PC-9 (cell line): ENCODE measurements around the gene PTPN1. TPM values are rescaled to one million over a fixed set of nuclear protein-coding genes. Genes with fewer than 3 reads are reported as not detected.

ENCODE experiments used
- BruUV-seq: library from RNA; stranded (reverse); fragments of 400-500 nt; replicated peaks from 2 replicates; lab custom pipeline; 2021; lab: Mats Ljungman, UMichigan
- CTCF ChIA-PET: fragments of 300-600 bp; sonication (Branson Sonifier 250); formaldehyde crosslinking; loops from one replicate; lab custom pipeline; 2022; ENCODE audit warnings: antibody characterized with exemption; lab: Charles Lee
- POLR2A ChIA-PET: fragments of 300-600 bp; sonication (Branson Sonifier 250); formaldehyde crosslinking; loops from one replicate; lab custom pipeline; 2022; ENCODE audit warnings: antibody characterized with exemption; ENCODE audit not compliant: unreplicated experiment; lab: Charles Lee
- DNase-seq, 2 experiments: peaks; one replicate each; pipeline versions ENCODE4 v3.0.0 to v3.0.0-alpha.2; 2015 to 2022; ENCODE audit warnings: mixed read lengths in 1 of 2
- H2AFZ ChIP-seq: fragments of 200-600 bp; sonication (generic); 2 replicates; pipeline ENCODE4 v1.8.1; 2017; ENCODE audit warnings: antibody characterized with exemption
- H3F3A ChIP-seq: fragments of 200-600 bp; sonication (generic); 2 replicates; pipeline ENCODE4 v1.8.1; 2017; ENCODE audit warnings: antibody characterized with exemption, mild to moderate bottlenecking, low read depth; ENCODE audit not compliant: insufficient read depth
- H3K27ac ChIP-seq: fragments of 200-600 bp; sonication (generic); 2 replicates; pipeline ENCODE4 v1.6.1; 2016; ENCODE audit warnings: mixed run types
- H3K27me3 ChIP-seq: fragments of 200-600 bp; sonication (generic); 2 replicates; pipeline ENCODE4 v1.6.1; 2016; ENCODE audit warnings: low read depth, mixed run types; ENCODE audit not compliant: insufficient read depth
- H3K36me3 ChIP-seq: fragments of 200-600 bp; sonication (generic); 2 replicates; pipeline ENCODE4 v1.6.1; 2016; ENCODE audit warnings: low read depth, mixed run types
- H3K4me1 ChIP-seq: fragments of 200-600 bp; sonication (generic); replicated peaks from 2 replicates; pipeline ENCODE4 v1.6.1; 2016; ENCODE audit warnings: mixed run types; ENCODE audit not compliant: insufficient read depth
- H3K4me2 ChIP-seq: fragments of 200-600 bp; sonication (generic); 2 replicates; pipeline ENCODE4 v1.6.1; 2017; ENCODE audit warnings: mixed run types
- H3K4me3 ChIP-seq: fragments of 200-600 bp; sonication (generic); 2 replicates; pipeline ENCODE4 v1.6.1; 2016; ENCODE audit warnings: mixed run types
- H3K79me2 ChIP-seq: fragments of 200-600 bp; sonication (generic); 2 replicates; pipeline ENCODE4 v1.6.1; 2017; ENCODE audit warnings: low read depth, mixed run types
- H3K9me2 ChIP-seq: fragments of 200-600 bp; sonication (generic); 2 replicates; pipeline ENCODE4 v1.8.1; 2017; ENCODE audit warnings: mild to moderate bottlenecking; ENCODE audit not compliant: insufficient read depth
- H3K9me3 ChIP-seq: fragments of 200-600 bp; sonication (generic); 2 replicates; pipeline ENCODE4 v1.8.1; 2016; ENCODE audit warnings: low read depth; ENCODE audit not compliant: insufficient read depth
- H4K20me1 ChIP-seq: fragments of 200-600 bp; sonication (generic); 2 replicates; pipeline ENCODE4 v1.8.1; 2017; ENCODE audit not compliant: insufficient read depth
- EZH2 ChIP-seq: fragments of 200-600 bp; sonication (generic); IDR thresholded peaks from 2 replicates; pipeline ENCODE4 v1.8.0; 2017; ENCODE audit warnings: antibody characterized with exemption, low read depth
- intact Hi-C: fragments of 100-400 bp; cut with micrococcal nuclease; formaldehyde crosslinking; loops from one replicate; pipeline ENCODE4 v1.10.0; 2022; ENCODE audit not compliant: unreplicated experiment
- total RNA-seq: library from RNA; stranded (reverse); gene quantifications from 2 replicates; pipeline ENCODE4 v1.2.3, GENCODE V29; 2021
- TF ChIP-seq, protein P1 (sequence below): fragments of 200-600 bp; sonication (generic); conservative IDR thresholded peaks from 2 replicates; pipeline ENCODE4 v1.6.1; 2017; ENCODE audit warnings: mixed run types, antibody characterized with exemption, mild to moderate bottlenecking, moderate library complexity

The PTPN1 gene
- total RNA-seq, 1 experiment from 2014 or later: 59.8 TPM

DNA sequence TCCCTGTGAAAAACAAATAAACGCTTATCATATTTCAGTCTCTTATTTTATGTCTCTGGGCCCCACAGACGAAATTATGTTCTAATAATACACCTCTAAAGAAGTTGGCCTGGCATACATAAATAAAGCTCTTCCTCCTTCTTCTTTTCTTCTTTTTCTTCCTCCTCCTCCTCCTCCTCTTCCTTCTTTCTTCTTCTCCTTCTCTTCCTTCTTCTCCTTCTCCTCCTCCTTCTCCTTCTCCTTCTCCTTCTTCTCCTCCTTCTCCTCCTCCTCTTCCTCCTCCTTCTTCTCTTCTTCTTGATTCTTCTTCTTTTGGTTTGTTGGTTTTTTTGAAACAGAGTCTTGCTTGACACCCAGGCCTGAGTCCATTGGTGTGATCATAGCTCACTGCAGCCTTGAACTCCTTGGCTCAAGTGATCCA lies 41.8 kb upstream of the PTPN1 start:
- intact Hi-C loops: loop anchor here (10.0 kb wide), 1 partner anchor 394 kb away; no protein-coding TSS in a partner anchor
- no TSS peak for BruUV-seq
- Histone ChIP-seq H3F3A (peaks cover 26% of the 10 kb centered on the region), H3K9me3 (no peaks in the 10 kb centered on the region), H3K4me2 (no peak overlapping the region), H3K4me1 (peaks cover 32% of the 10 kb centered on the region), H3K79me2 (no peaks in the 10 kb centered on the region), H2AFZ (no peak overlapping the region), H3K27ac (no peak overlapping the region), H4K20me1 (no peaks in the 10 kb centered on the region), H3K36me3 (no peaks in the 10 kb centered on the region), H3K27me3 (no peaks in the 10 kb centered on the region), H3K4me3 (no peak overlapping the region), H3K9me2 (no peaks in the 10 kb centered on the region)
- CTCF ChIA-PET: interaction anchor here (0.7 kb wide), 1 partner anchor 287 kb away, joined by 7 read pairs; no protein-coding TSS in a partner anchor
- no peak for DNase-seq
- POLR2A ChIA-PET: no interaction called here
- TF ChIP-seq EZH2: no peak
- TF ChIP-seq, protein P1, sequence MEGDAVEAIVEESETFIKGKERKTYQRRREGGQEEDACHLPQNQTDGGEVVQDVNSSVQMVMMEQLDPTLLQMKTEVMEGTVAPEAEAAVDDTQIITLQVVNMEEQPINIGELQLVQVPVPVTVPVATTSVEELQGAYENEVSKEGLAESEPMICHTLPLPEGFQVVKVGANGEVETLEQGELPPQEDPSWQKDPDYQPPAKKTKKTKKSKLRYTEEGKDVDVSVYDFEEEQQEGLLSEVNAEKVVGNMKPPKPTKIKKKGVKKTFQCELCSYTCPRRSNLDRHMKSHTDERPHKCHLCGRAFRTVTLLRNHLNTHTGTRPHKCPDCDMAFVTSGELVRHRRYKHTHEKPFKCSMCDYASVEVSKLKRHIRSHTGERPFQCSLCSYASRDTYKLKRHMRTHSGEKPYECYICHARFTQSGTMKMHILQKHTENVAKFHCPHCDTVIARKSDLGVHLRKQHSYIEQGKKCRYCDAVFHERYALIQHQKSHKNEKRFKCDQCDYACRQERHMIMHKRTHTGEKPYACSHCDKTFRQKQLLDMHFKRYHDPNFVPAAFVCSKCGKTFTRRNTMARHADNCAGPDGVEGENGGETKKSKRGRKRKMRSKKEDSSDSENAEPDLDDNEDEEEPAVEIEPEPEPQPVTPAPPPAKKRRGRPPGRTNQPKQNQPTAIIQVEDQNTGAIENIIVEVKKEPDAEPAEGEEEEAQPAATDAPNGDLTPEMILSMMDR: no peak

DNA sequence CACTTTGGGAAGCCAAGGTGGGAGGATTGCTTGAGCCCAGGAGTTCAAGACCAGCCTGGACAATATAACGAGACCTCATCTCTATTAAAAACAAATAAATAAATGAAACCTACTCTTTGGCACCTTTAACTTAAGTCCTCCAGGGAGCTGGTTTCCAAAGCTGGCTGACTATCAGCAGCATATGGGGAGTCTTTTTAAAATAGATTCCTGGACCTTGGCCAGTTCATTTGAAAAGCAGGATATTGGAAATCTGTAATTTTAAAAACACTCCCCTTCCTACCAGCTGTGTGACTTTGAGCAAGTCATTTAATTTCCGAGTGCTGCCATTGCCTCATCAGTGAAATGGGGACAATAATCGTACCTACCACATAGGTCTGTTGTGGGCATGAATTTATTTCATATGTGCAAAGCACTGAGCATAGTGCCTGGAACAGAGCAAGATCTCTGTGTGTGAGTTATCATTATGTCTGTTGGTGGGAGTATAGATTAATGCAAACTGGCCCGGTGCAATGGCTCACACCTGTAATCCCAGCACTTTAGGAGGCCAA lies 40.9 kb upstream of the PTPN1 start:
- peaks cover 26% of the 10 kb centered on the region for H3K4me1 ChIP-seq
- no peaks in the 10 kb centered on the region for H3K79me2 ChIP-seq
- peaks cover 26% of the 10 kb centered on the region for H3F3A ChIP-seq
- no peak overlapping the region for H3K27ac ChIP-seq
- intact Hi-C loops: loop anchor here (10.0 kb wide), 1 partner anchor 394 kb away; no protein-coding TSS in a partner anchor
- H3K9me2 ChIP-seq: no peaks in the 10 kb centered on the region
- H3K27me3 ChIP-seq: no peaks in the 10 kb centered on the region
- ChIA-PET CTCF (interaction anchor here (0.7 kb wide), 1 partner anchor 286 kb away, joined by 7 read pairs; no protein-coding TSS in a partner anchor), POLR2A (interaction anchor here (0.7 kb wide), 1 partner anchor 38 kb away, joined by 23 read pairs; no protein-coding TSS in a partner anchor)
- H2AFZ ChIP-seq: no peak overlapping the region
- H3K9me3 ChIP-seq: no peaks in the 10 kb centered on the region
- H3K36me3 ChIP-seq: no peaks in the 10 kb centered on the region
- no TSS peak for BruUV-seq
- H3K4me3 ChIP-seq: no peak overlapping the region
- no peak for DNase-seq
- H3K4me2 ChIP-seq: no peak overlapping the region
- TF ChIP-seq EZH2: no peak
- TF ChIP-seq, protein P1: no peak
- no peaks in the 10 kb centered on the region for H4K20me1 ChIP-seq

DNA sequence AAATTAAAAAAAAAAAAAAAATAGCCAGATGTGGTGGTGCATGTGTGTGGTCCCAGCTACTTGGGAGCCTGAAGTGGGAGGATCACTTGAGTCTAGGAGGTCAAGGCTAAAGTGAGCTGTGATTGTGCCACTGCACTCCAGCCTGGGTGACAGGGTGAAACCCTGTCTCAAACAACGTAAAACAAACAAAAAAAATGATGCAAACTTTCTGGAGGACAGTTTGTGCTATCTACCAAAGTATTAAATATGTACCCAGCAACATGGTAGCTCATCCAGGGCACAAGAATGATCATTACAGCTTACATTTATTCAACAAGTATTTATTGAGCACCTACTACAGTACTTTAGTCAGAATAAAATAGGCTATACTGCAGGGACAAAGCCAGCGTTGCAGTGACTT lies 40.4 kb upstream of the PTPN1 start:
- no peak overlapping the region for H3K4me3 ChIP-seq
- ChIA-PET CTCF (no interaction called here), POLR2A (interaction anchor here (0.6 to 0.7 kb wide), 2 partner anchors 38 to 155 kb away, joined by 8 to 23 read pairs; no protein-coding TSS in a partner anchor)
- no peaks in the 10 kb centered on the region for H3K27me3 ChIP-seq
- peaks cover 21% of the 10 kb centered on the region for H3K4me1 ChIP-seq
- intact Hi-C loops: loop anchor here (10.0 kb wide), 1 partner anchor 395 kb away; no protein-coding TSS in a partner anchor
- TF ChIP-seq EZH2: no peak
- TF ChIP-seq, protein P1: no peak
- no peak overlapping the region for H3K4me2 ChIP-seq
- peaks cover 26% of the 10 kb centered on the region for H3F3A ChIP-seq
- BruUV-seq: no TSS peak
- DNase-seq: no peak
- H2AFZ ChIP-seq: no peak overlapping the region
- no peaks in the 10 kb centered on the region for H3K9me3 ChIP-seq
- no peaks in the 10 kb centered on the region for H3K36me3 ChIP-seq
- no peaks in the 10 kb centered on the region for H3K79me2 ChIP-seq
- H4K20me1 ChIP-seq: no peaks in the 10 kb centered on the region
- no peak overlapping the region for H3K27ac ChIP-seq
- H3K9me2 ChIP-seq: no peaks in the 10 kb centered on the region
